ENCODE data around the gene PDLIM7. TPM values are rescaled to one million over a fixed set of nuclear protein-coding genes. Genes with fewer than 3 reads are reported as not detected.
A peak's percentile ranks its signal among the peaks of the same experiment; 100 is the strongest.

PDLIM7 gene
- total and polyA plus RNA-seq, 2 of the 8 experiments (the other 6 are each of a cell fraction or from before 2014, with no cell fraction given): 67.3 to 94.2 TPM

DNA sequence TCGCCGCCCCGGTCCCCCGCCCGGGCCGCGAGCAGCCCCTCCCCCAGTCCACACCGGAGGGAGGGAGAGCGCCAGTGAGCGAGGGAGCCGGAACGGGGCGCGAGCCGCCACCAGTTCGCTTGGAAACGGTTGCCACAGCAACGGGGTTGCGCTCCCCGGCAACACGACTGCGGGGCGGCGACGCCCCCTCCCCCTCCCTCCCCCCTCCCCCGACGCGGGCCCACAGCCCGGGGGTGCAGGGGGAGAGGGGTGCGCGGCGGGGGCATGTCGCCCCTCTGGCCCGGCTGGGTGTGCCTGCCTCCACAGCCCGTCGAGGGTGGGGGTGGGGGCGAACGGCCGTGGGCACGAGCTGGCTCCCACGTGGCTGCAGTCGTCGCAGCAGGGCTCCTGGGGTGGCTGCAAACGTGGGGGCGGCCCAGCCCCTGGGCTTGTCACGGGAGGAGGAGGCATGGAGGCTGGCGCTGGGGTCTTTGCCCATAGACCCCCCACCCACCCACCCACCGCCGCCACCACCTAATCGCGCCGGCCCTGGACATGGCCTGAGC is 50.3 kb downstream of the PDLIM7 start:
- Histone ChIP-seq H3K14ac (ENCODE audit: insufficient read length) (no peak overlapping the region), H3K4ac (replicated peaks; ENCODE audit: insufficient read length, low read depth, low read length) (peak overlapping the region; percentile 44), H3K23me2 (ENCODE audit: low read depth, low read length) (peaks cover 9% of the 10 kb centered on the region), H2AK5ac (ENCODE audit: low read depth, low read length) (no peak overlapping the region), H3K79me1 (ENCODE audit: low read depth, low read length) (no peaks in the 10 kb centered on the region; the same call in none of the 2 replicates), H2BK12ac (ENCODE audit: low read depth, low read length) (peak overlapping the region; percentile 20; the same call in 1 of the 2 replicates), H4K5ac (ENCODE audit: insufficient read length, low read depth, low read length) (peak overlapping the region; percentile 93), H3K9ac (replicated peaks in 1 of 4; ENCODE audit: extremely low read depth in 1 of 4, low read depth in 3 of 4, low read length in 3 of 4) (peak overlapping the region in 2 of 4 experiments; percentile 74 to 76; a peak in 2 of 7 replicates), H3K23ac (ENCODE audit: insufficient read length) (no peak overlapping the region), H2BK5ac (ENCODE audit: low read depth, low read length) (peak overlapping the region; percentile 68; the same call in 1 of the 2 replicates), H3K56ac (replicated peaks; ENCODE audit: insufficient read length, low read depth, low read length) (no peak overlapping the region), H3K4me2 (ENCODE audit: insufficient read depth in 1 of 2, low read depth in 2 of 2, low read length in 2 of 2) (peak overlapping the region; percentile 89 to 93), H2BK20ac (ENCODE audit: low read length) (no peak overlapping the region), H2AFZ (ENCODE audit: low read length) (no peak overlapping the region), H3K9me3 (ENCODE audit: insufficient read depth in 2 of 2, low read depth in 1 of 2, low read length in 1 of 2) (no peaks in the 10 kb centered on the region), H3K18ac (ENCODE audit: extremely low read depth, low read length) (peak overlapping the region; percentile 93), H3K27me3 (replicated peaks in 1 of 4; ENCODE audit: control insufficient read depth in 3 of 4, extremely low read depth in 1 of 4, insufficient read depth in 3 of 4, low read length in 3 of 4) (peaks cover 0 to 18% (median 5%) of the 10 kb centered on the region in 4 experiments; a peak in 5 of 7 replicates), H3K4me3 (ENCODE audit: extremely low read depth in 1 of 4, insufficient read depth in 2 of 4, low read depth in 3 of 4, low read length in 4 of 4) (peak overlapping the region; percentile 46 to 74 (median 64)), H2BK15ac (ENCODE audit: low read length) (no peak overlapping the region), H3K79me2 (ENCODE audit: control insufficient read depth in 1 of 2, insufficient read depth in 2 of 2, low read length in 2 of 2) (no peaks in the 10 kb centered on the region), H4K91ac (replicated peaks; ENCODE audit: insufficient read length, low read length) (peak overlapping the region; percentile 57), H2BK120ac (replicated peaks; ENCODE audit: low read depth, low read length) (no peak overlapping the region), H4K20me1 (replicated peaks in 1 of 2; ENCODE audit: control insufficient read depth in 1 of 2, insufficient read depth in 2 of 2, low read length in 2 of 2) (peaks cover 0 to 7% of the 10 kb centered on the region in 2 experiments), H3K36me3 (ENCODE audit: control insufficient read depth in 2 of 4, insufficient read depth in 4 of 4, low read length in 3 of 4) (peaks cover 0 to 2% (median 0%) of the 10 kb centered on the region in 4 experiments; a peak in 1 of 8 replicates), H4K8ac (ENCODE audit: extremely low read depth, insufficient read depth, low read length) (peak overlapping the region; percentile 87), H3K4me1 (replicated peaks in 1 of 4; ENCODE audit: control insufficient read depth in 3 of 4, insufficient read depth in 4 of 4, low read length in 3 of 4) (peaks cover 0 to 30% (median 15%) of the 10 kb centered on the region in 4 experiments; a peak in 6 of 7 replicates), H3K27ac (ENCODE audit: low read depth, low read length) (0 out of 2 replicates have a peak overlapping the region, but pooled peaks have one; percentile 54)
- 0% methylated on average over 1 of the region's 52 CpGs; no CpG with 5 or more reads in 1 of the 2 experiments for WGBS, 2 experiments (ENCODE audit: extremely low coverage in 1 of 2, insufficient coverage in 1 of 2, insufficient read length in 1 of 2, insufficient replicate concordance in 2 of 2, low coverage in 1 of 2, low lambda C conversion rate in 2 of 2, missing lambda C conversion rate in 1 of 2)
- CTCF ChIA-PET (ENCODE audit: partially characterized antibody): interaction anchor here (0.8 to 23.6 kb wide), 13 partner anchors 10 to 139 kb away, joined by 3 to 430 read pairs (median 8); partner anchors contain the start of genes F12, PDLIM7, PFN3 and SLC34A1
- FAIRE-seq (no peak), DNase-seq (ENCODE audit: low read depth in 1 of 2, low spot score in 2 of 2) (peak in 1 of 2 experiments; percentile 82)
- POLR2A ChIA-PET (ENCODE audit: partially characterized antibody): interaction anchor here (0.7 to 67.5 kb wide), 16 partner anchors 22 to 136 kb away, joined by 3 to 3349 read pairs (median 4); partner anchors contain the start of genes DBN1, DOK3, GRK6 and MXD3
- TF ChIP-seq EP300 (IDR thresholded peaks at IDR 0.05; ENCODE audit: borderline replicate concordance in 1 of 2, low read depth in 2 of 2, low read length in 2 of 2): no peak
- no peak for TF ChIP-seq ZNF274 (IDR thresholded peaks at IDR 0.05; ENCODE audit: borderline replicate concordance, extremely low read depth, low read length)
- TF ChIP-seq NANOG (IDR thresholded peaks at IDR 0.05; ENCODE audit: insufficient read depth, low read depth, low read length, poor library complexity, severe bottlenecking): no peak
- TF ChIP-seq SAP30 (IDR thresholded peaks at IDR 0.05; ENCODE audit: insufficient read depth, insufficient replicate concordance, low read length): no peak
- TF ChIP-seq EGR1 (IDR thresholded peaks at IDR 0.05; ENCODE audit: borderline replicate concordance, low read depth, low read length): peak; percentile 15; the same call in 1 of the 2 replicates
- TF ChIP-seq POLR2AphosphoS5 (IDR thresholded peaks at IDR 0.05; ENCODE audit: low read depth, low read length): 0 out of 2 replicates have a peak, but pooled peaks have one; percentile 64
- no peak for TF ChIP-seq CREB1 (IDR thresholded peaks at IDR 0.05)
- no peak for TF ChIP-seq ASH2L (IDR thresholded peaks at IDR 0.05; ENCODE audit: low read length)
- no peak for TF ChIP-seq MAFK (IDR thresholded peaks at IDR 0.05; ENCODE audit: low read depth, low read length)
- TF ChIP-seq TBP (IDR thresholded peaks at IDR 0.05; ENCODE audit: low read depth, low read length): no peak
- no peak for TF ChIP-seq RFX5 (IDR thresholded peaks at IDR 0.05; ENCODE audit: borderline replicate concordance, low read depth, low read length)
- no peak for TF ChIP-seq FOSL1 (IDR thresholded peaks at IDR 0.05; ENCODE audit: insufficient read depth, low read depth, low read length)

Data from H1 (cell line).